ENCODE results near the gene SMAD3. TPM values are rescaled to one million over a fixed set of nuclear protein-coding genes. Genes with fewer than 3 reads are reported as not detected.

The SMAD3 gene
- total RNA-seq, 1 donor from 2014 or later, result 18.8 TPM

- peaks cover 62% of the 10 kb centered on the region for H3K4me1 ChIP-seq
- intact Hi-C loops (cut with micrococcal nuclease), result no loop called here
- H3K27me3 ChIP-seq (ENCODE audit: low read depth), result no peaks in the 10 kb centered on the region
- no peak overlapping the region for H3K27ac ChIP-seq (replicated peaks)
- no peak overlapping the region for H3K4me3 ChIP-seq
- H3K36me3 ChIP-seq, result no peaks in the 10 kb centered on the region
- TF ChIP-seq, protein P1, sequence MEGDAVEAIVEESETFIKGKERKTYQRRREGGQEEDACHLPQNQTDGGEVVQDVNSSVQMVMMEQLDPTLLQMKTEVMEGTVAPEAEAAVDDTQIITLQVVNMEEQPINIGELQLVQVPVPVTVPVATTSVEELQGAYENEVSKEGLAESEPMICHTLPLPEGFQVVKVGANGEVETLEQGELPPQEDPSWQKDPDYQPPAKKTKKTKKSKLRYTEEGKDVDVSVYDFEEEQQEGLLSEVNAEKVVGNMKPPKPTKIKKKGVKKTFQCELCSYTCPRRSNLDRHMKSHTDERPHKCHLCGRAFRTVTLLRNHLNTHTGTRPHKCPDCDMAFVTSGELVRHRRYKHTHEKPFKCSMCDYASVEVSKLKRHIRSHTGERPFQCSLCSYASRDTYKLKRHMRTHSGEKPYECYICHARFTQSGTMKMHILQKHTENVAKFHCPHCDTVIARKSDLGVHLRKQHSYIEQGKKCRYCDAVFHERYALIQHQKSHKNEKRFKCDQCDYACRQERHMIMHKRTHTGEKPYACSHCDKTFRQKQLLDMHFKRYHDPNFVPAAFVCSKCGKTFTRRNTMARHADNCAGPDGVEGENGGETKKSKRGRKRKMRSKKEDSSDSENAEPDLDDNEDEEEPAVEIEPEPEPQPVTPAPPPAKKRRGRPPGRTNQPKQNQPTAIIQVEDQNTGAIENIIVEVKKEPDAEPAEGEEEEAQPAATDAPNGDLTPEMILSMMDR (IDR thresholded peaks at IDR 0.05; ENCODE audit: borderline replicate concordance), result no peak
- no peak for DNase-seq
- H3K9me3 ChIP-seq (replicated peaks), result no peaks in the 10 kb centered on the region
These were observed 35.2 kb upstream of the SMAD3 start for GRCh38 chr15:67030036-67030762.

DNA sequence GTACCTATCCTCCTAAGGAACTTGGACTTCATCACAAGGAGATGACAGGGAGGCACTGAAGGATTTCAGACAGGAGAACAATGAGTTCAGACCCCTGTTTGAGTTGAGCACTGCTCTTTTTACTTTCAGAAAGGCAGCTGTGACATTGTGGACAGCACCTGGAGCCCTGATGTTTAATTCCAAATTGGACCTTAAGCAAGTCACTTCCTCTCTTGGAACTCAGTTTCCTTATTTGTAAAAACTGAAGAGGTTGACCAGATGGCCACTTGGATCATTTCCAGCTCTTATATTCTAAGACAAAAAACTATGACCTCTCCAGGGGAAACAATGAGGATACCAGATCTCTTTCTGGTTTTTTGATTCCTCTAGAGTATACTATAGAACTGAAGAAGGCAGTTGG, 34.1 kb upstream of the SMAD3 start:
- Histone ChIP-seq H3K27ac (replicated peaks) (no peak overlapping the region), H3K27me3 (ENCODE audit: low read depth) (no peaks in the 10 kb centered on the region), H3K4me3 (no peak overlapping the region), H3K4me1 (peaks cover 51% of the 10 kb centered on the region), H3K36me3 (no peaks in the 10 kb centered on the region), H3K9me3 (replicated peaks) (no peaks in the 10 kb centered on the region)
- TF ChIP-seq, protein P1 (IDR thresholded peaks at IDR 0.05; ENCODE audit: borderline replicate concordance), result no peak
- intact Hi-C loops (cut with micrococcal nuclease), result no loop called here
- no peak for DNase-seq

- DNase-seq, result no peak
- TF ChIP-seq, protein P1 (IDR thresholded peaks at IDR 0.05; ENCODE audit: borderline replicate concordance), result no peak
- H3K4me1 ChIP-seq, result peaks cover 42% of the 10 kb centered on the region
- no peak overlapping the region for H3K27ac ChIP-seq (replicated peaks)
- H3K27me3 ChIP-seq (ENCODE audit: low read depth), result no peaks in the 10 kb centered on the region
- intact Hi-C loops (cut with micrococcal nuclease), result no loop called here
- H3K9me3 ChIP-seq (replicated peaks), result no peaks in the 10 kb centered on the region
- H3K36me3 ChIP-seq, result no peaks in the 10 kb centered on the region
- H3K4me3 ChIP-seq, result no peak overlapping the region
These were observed 32.8 kb upstream of the SMAD3 start for GRCh38 chr15:67032608-67033007.

DNA sequence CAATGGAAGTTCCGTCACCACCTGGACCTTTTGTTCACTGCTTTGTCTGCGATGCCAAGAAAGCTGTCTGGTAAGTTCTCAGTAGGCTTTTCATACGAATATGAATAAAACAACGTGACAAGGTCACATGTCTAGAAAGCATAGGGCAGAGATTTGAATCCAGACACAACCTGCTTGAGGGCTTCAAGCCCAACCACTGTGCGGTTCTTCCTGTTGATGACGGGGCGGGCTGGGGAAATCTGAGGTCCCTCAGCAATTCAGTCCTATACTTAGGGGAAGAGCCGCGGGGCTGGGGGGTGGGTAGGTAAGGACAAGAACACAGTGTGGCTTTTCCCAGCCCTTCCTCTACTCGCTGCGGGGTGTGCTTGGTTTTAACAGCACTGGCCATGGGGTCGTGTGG, 32.4 kb upstream of the SMAD3 start:
- no peak overlapping the region for H3K27ac ChIP-seq (replicated peaks)
- DNase-seq, result no peak

GRCh38 chr15:67033571-67034044, 31.8 kb upstream of the SMAD3 start:
- Histone ChIP-seq H3K27me3 (ENCODE audit: low read depth) (no peaks in the 10 kb centered on the region), H3K4me3 (peak overlapping the region; percentile 59), H3K27ac (replicated peaks) (no peak overlapping the region), H3K36me3 (no peaks in the 10 kb centered on the region), H3K4me1 (peaks cover 42% of the 10 kb centered on the region), H3K9me3 (replicated peaks) (no peaks in the 10 kb centered on the region)
- DNase-seq, result no peak
- intact Hi-C loops (cut with micrococcal nuclease), result no loop called here
- TF ChIP-seq, protein P1 (IDR thresholded peaks at IDR 0.05; ENCODE audit: borderline replicate concordance), result no peak

More for the DNA sequence above, 32.4 kb upstream of the SMAD3 start:
- TF ChIP-seq, protein P1 (IDR thresholded peaks at IDR 0.05; ENCODE audit: borderline replicate concordance), result no peak
- peaks cover 42% of the 10 kb centered on the region for H3K4me1 ChIP-seq
- H3K4me3 ChIP-seq, result peak overlapping the region; percentile 59
- no peaks in the 10 kb centered on the region for H3K27me3 ChIP-seq (ENCODE audit: low read depth)
- intact Hi-C loops (cut with micrococcal nuclease), result no loop called here
- H3K36me3 ChIP-seq, result no peaks in the 10 kb centered on the region
- H3K9me3 ChIP-seq (replicated peaks), result no peaks in the 10 kb centered on the region

Measured in left ventricle myocardium inferior (tissue), 1 donor.